K562 (cell line): ENCODE measurements around the gene MATK.

Source experiments
- HIVEP1 ChIP-seq: fragments of 250-450 bp; sonication (Bioruptor Pico); IDR thresholded peaks from 2 replicates; pipeline ENCODE4 v1.4.0; 2020; ENCODE audit warnings: mild to moderate bottlenecking
- MAFK ChIP-seq: IDR thresholded peaks from 2 replicates; pipeline ENCODE4 v1.6.1; 2011; ENCODE audit warnings: low read length, improper control_type of control experiment
- MXI1 ChIP-seq: IDR thresholded peaks from 2 replicates; pipeline ENCODE4 v1.6.1; 2011; ENCODE audit warnings: low read depth, mild to moderate bottlenecking, improper control_type of control experiment, low read length
- POLR2A ChIP-seq: fragments of 450-650 bp; conservative IDR thresholded peaks from 2 replicates; pipeline ENCODE4 v1.6.1; 2016
- RFX5 ChIP-seq: IDR thresholded peaks from 2 replicates; pipeline ENCODE4 v1.6.1; 2011; ENCODE audit warnings: low read depth, mild to moderate bottlenecking, improper control_type of control experiment, low read length
- SAFB ChIP-seq: fragments of 200-400 bp; formaldehyde crosslinking; IDR thresholded peaks from 2 replicates; pipeline ENCODE4 v1.6.1; 2017; ENCODE audit warnings: low read depth, low read length, borderline replicate concordance
- SIN3A ChIP-seq, 2 experiments: fragments of 150-350 bp in 1 of 2; IDR thresholded peaks; 2 replicates each; pipeline ENCODE4 v1.6.1; 2011 to 2016; ENCODE audit warnings: borderline replicate concordance in 2 of 2, low read depth in 2 of 2, low read length in 2 of 2, mild to moderate bottlenecking in 2 of 2, moderate library complexity in 2 of 2; ENCODE audit not compliant: control insufficient read depth in 1 of 2
- SIRT6 ChIP-seq: IDR thresholded peaks from one replicate; pipeline ENCODE4 v1.6.1; 2012; ENCODE audit warnings: low read depth, mild to moderate bottlenecking, control low read depth, inconsistent platforms, low read length, moderate library complexity
- TCF7 ChIP-seq: sonication (generic); IDR thresholded peaks from 2 replicates; pipeline ENCODE4 v1.6.1; 2016; ENCODE audit warnings: antibody characterized with exemption, borderline replicate concordance
- TCF7L2 ChIP-seq: fragments of 150-350 bp; IDR thresholded peaks from 2 replicates; pipeline ENCODE4 v1.6.1; 2016; ENCODE audit warnings: low read depth, mild to moderate bottlenecking, low read length, moderate library complexity
- TF ChIP-seq, protein P1 (sequence below), 3 experiments: IDR thresholded peaks in 2 of 3; conservative IDR thresholded peaks in 1 of 3; 2 replicates each; pipeline ENCODE4 v1.5.1; 2011 to 2012; ENCODE audit warnings: low read length in 3 of 3, mild to moderate bottlenecking in 3 of 3, control low read depth in 2 of 3, improper control_type of control experiment in 1 of 3, inconsistent platforms in 1 of 3, low read depth in 1 of 3, mixed read lengths in 1 of 3, moderate library complexity in 1 of 3; ENCODE audit not compliant: insufficient read depth in 2 of 3
- TF ChIP-seq, protein P2 (sequence below): fragments of 250-450 bp; sonication (Bioruptor Pico); IDR thresholded peaks from 2 replicates; pipeline ENCODE4 v1.5.0; 2022; ENCODE audit warnings: mild to moderate bottlenecking
- TF ChIP-seq, protein P3 (sequence below): fragments of 450-650 bp; IDR thresholded peaks from 2 replicates; pipeline ENCODE4 v1.6.1; 2016; ENCODE audit warnings: low read depth
- TF ChIP-seq, protein P4 (sequence below): conservative IDR thresholded peaks from 2 replicates; pipeline ENCODE4 v1.6.1; 2011; ENCODE audit warnings: low read depth, mild to moderate bottlenecking, low read length; ENCODE audit not compliant: control insufficient read depth

DNA sequence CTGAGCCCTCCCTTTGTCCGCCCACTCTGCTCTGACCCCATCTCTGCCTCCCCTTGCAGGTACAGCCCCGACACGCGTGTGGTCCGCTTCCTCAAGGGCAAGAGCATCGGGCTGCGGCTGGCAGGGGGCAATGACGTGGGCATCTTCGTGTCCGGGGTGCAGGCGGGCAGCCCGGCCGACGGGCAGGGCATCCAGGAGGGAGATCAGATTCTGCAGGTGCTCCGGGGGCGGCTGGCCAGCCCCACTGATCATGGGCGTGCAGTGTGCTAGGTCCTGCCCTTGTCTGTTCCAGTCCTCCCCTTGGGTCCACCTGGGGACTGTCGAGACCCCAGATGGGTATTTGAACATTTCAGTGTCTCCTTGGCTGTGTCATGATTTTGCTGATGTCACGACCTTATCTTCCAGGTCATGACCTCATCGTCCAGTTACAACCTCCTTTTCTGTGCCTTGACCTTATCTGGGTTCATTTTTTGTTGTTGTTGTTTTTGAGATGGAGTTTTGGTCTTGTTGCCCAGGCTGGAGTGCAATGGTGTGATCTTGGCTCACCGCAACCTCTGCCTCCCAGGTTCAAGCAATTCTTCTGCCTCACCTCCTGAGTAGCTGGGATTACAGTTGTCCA lies 50.0 kb downstream of the MATK start:
- TF ChIP-seq SIRT6 (no peak), TCF7 (no peak), TCF7L2 (no peak), POLR2A (no peak), SIN3A (IDR thresholded peaks at IDR 0.05; ENCODE audit: borderline replicate concordance in 2 of 2, control insufficient read depth in 1 of 2, low read depth in 2 of 2, low read length in 2 of 2) (no peak), SAFB (no peak), HIVEP1 (CRISPR knock-in tag) (no peak), RFX5 (no peak), MXI1 (no peak), MAFK (peak; percentile 21; the same call in 1 of the 2 replicates)
- TF ChIP-seq, protein P1, sequence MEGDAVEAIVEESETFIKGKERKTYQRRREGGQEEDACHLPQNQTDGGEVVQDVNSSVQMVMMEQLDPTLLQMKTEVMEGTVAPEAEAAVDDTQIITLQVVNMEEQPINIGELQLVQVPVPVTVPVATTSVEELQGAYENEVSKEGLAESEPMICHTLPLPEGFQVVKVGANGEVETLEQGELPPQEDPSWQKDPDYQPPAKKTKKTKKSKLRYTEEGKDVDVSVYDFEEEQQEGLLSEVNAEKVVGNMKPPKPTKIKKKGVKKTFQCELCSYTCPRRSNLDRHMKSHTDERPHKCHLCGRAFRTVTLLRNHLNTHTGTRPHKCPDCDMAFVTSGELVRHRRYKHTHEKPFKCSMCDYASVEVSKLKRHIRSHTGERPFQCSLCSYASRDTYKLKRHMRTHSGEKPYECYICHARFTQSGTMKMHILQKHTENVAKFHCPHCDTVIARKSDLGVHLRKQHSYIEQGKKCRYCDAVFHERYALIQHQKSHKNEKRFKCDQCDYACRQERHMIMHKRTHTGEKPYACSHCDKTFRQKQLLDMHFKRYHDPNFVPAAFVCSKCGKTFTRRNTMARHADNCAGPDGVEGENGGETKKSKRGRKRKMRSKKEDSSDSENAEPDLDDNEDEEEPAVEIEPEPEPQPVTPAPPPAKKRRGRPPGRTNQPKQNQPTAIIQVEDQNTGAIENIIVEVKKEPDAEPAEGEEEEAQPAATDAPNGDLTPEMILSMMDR (IDR thresholded peaks at IDR 0.05 in 2 of 3, conservative IDR thresholded peaks at IDR 0.05 in 1 of 3; ENCODE audit: insufficient read depth in 2 of 3, low read depth in 1 of 3, low read length in 3 of 3), result no peak
- TF ChIP-seq, protein P2, sequence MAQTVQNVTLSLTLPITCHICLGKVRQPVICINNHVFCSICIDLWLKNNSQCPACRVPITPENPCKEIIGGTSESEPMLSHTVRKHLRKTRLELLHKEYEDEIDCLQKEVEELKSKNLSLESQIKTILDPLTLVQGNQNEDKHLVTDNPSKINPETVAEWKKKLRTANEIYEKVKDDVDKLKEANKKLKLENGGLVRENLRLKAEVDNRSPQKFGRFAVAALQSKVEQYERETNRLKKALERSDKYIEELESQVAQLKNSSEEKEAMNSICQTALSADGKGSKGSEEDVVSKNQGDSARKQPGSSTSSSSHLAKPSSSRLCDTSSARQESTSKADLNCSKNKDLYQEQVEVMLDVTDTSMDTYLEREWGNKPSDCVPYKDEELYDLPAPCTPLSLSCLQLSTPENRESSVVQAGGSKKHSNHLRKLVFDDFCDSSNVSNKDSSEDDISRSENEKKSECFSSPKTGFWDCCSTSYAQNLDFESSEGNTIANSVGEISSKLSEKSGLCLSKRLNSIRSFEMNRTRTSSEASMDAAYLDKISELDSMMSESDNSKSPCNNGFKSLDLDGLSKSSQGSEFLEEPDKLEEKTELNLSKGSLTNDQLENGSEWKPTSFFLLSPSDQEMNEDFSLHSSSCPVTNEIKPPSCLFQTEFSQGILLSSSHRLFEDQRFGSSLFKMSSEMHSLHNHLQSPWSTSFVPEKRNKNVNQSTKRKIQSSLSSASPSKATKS (CRISPR knock-in tag), result no peak
- TF ChIP-seq, protein P3, sequence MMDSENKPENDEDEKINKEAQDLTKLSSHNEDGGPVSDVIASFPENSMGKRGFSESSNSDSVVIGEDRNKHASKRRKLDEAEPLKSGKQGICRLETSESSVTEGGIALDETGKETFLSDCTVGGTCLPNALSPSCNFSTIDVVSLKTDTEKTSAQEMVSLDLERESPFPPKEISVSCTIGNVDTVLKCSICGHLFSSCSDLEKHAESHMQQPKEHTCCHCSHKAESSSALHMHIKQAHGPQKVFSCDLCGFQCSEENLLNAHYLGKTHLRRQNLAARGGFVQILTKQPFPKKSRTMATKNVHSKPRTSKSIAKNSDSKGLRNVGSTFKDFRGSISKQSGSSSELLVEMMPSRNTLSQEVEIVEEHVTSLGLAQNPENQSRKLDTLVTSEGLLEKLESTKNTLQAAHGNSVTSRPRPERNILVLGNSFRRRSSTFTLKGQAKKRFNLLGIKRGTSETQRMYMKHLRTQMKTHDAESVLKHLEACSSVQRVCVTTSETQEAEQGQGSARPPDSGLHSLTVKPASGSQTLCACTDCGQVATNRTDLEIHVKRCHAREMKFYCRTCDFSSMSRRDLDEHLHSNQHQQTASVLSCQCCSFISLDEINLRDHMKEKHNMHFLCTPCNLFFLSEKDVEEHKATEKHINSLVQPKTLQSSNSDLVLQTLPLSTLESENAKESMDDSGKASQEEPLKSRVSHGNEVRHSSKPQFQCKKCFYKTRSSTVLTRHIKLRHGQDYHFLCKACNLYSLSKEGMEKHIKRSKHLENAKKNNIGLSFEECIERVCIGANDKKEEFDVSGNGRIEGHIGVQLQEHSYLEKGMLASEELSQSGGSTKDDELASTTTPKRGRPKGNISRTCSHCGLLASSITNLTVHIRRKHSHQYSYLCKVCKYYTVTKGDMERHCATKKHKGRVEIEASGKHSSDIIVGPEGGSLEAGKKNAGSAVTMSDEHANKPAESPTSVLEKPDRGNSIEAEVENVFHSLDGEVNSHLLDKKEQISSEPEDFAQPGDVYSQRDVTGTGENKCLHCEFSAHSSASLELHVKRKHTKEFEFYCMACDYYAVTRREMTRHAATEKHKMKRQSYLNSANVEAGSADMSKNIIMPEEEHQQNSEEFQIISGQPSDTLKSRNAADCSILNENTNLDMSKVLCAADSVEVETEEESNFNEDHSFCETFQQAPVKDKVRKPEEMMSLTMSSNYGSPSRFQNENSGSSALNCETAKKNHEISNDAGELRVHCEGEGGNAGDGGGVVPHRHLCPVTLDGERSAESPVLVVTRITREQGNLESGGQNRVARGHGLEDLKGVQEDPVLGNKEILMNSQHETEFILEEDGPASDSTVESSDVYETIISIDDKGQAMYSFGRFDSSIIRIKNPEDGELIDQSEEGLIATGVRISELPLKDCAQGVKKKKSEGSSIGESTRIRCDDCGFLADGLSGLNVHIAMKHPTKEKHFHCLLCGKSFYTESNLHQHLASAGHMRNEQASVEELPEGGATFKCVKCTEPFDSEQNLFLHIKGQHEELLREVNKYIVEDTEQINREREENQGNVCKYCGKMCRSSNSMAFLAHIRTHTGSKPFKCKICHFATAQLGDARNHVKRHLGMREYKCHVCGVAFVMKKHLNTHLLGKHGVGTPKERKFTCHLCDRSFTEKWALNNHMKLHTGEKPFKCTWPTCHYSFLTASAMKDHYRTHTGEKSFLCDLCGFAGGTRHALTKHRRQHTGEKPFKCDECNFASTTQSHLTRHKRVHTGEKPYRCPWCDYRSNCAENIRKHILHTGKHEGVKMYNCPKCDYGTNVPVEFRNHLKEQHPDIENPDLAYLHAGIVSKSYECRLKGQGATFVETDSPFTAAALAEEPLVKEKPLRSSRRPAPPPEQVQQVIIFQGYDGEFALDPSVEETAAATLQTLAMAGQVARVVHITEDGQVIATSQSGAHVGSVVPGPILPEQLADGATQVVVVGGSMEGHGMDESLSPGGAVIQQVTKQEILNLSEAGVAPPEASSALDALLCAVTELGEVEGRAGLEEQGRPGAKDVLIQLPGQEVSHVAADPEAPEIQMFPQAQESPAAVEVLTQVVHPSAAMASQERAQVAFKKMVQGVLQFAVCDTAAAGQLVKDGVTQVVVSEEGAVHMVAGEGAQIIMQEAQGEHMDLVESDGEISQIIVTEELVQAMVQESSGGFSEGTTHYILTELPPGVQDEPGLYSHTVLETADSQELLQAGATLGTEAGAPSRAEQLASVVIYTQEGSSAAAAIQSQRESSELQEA, result no peak
- TF ChIP-seq, protein P4, sequence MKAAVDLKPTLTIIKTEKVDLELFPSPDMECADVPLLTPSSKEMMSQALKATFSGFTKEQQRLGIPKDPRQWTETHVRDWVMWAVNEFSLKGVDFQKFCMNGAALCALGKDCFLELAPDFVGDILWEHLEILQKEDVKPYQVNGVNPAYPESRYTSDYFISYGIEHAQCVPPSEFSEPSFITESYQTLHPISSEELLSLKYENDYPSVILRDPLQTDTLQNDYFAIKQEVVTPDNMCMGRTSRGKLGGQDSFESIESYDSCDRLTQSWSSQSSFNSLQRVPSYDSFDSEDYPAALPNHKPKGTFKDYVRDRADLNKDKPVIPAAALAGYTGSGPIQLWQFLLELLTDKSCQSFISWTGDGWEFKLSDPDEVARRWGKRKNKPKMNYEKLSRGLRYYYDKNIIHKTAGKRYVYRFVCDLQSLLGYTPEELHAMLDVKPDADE, result no peak
